Measurements from ENCODE around the gene SLC43A3. TPM values are rescaled to one million over a fixed set of nuclear protein-coding genes. Genes with fewer than 3 reads are reported as not detected.

The SLC43A3 gene
- total RNA-seq, 3 donors from 2014 or later = 104 to 130 (median 105) TPM

GRCh38 chr11:57396744-57397143, 30.2 kb downstream of the SLC43A3 start:
- Histone ChIP-seq H3K9me3 (no peaks in the 10 kb centered on the region), H3K4me1 (no peaks in the 10 kb centered on the region), H3K27me3 (no peaks in the 10 kb centered on the region), H3K4me3 (no peak overlapping the region), H3K36me3 (no peaks in the 10 kb centered on the region), H3K27ac (no peak overlapping the region)
- no peak for TF ChIP-seq POLR2AphosphoS5 (IDR thresholded peaks at IDR 0.05)
- TF ChIP-seq CTCF (IDR thresholded peaks at IDR 0.05) = no peak
- TF ChIP-seq POLR2A (IDR thresholded peaks at IDR 0.05) = no peak
- intact Hi-C loops (cut with DNase I; ENCODE audit: low total_unique reads) = loop anchor here (10.0 kb wide), 1 partner anchor 1732 kb away; the partner anchor contains the start of gene OR4C6
- no peak for DNase-seq (ENCODE audit: low spot score in 2 of 2)

- intact Hi-C loops (cut with DNase I; ENCODE audit: low total_unique reads) = loop anchor here (10.0 kb wide), 1 partner anchor 1731 kb away; the partner anchor contains the start of gene OR4C6
- TF ChIP-seq CTCF (IDR thresholded peaks at IDR 0.05) (no peak), POLR2AphosphoS5 (IDR thresholded peaks at IDR 0.05) (no peak), POLR2A (IDR thresholded peaks at IDR 0.05) (no peak)
- H3K27me3 ChIP-seq = no peaks in the 10 kb centered on the region
These were observed 30.9 kb downstream of the SLC43A3 start for GRCh38 chr11:57395905-57396623.

GRCh38 chr11:57394203-57394965, 32.5 kb downstream of the SLC43A3 start:
- no peaks in the 10 kb centered on the region for H3K36me3 ChIP-seq
- H3K9me3 ChIP-seq = no peaks in the 10 kb centered on the region
- no peak overlapping the region for H3K27ac ChIP-seq
- H3K4me1 ChIP-seq = no peaks in the 10 kb centered on the region
- no peak for DNase-seq (ENCODE audit: low spot score in 2 of 2)
- intact Hi-C loops (cut with DNase I; ENCODE audit: low total_unique reads) = loop anchor here (5.0 to 10.0 kb wide), 2 partner anchors 462 to 1730 kb away; partner anchors contain the start of gene OR4C6
- H3K4me3 ChIP-seq = no peak overlapping the region
- no peaks in the 10 kb centered on the region for H3K27me3 ChIP-seq
- TF ChIP-seq CTCF (IDR thresholded peaks at IDR 0.05) (no peak), POLR2A (IDR thresholded peaks at IDR 0.05) (no peak), POLR2AphosphoS5 (IDR thresholded peaks at IDR 0.05) (no peak)

More at GRCh38 chr11:57395905-57396623, 30.9 kb downstream of the SLC43A3 start:
- no peaks in the 10 kb centered on the region for H3K36me3 ChIP-seq
- no peak for DNase-seq (ENCODE audit: low spot score in 2 of 2)
- H3K9me3 ChIP-seq = no peaks in the 10 kb centered on the region
- H3K4me3 ChIP-seq = no peak overlapping the region
- no peak overlapping the region for H3K27ac ChIP-seq
- H3K4me1 ChIP-seq = no peaks in the 10 kb centered on the region

GRCh38 chr11:57392763-57393105, 34.2 kb downstream of the SLC43A3 start:
- no peak overlapping the region for H3K27ac ChIP-seq
- no peaks in the 10 kb centered on the region for H3K27me3 ChIP-seq
- no peak for DNase-seq (ENCODE audit: low spot score in 2 of 2)
- intact Hi-C loops (cut with DNase I; ENCODE audit: low total_unique reads) = loop anchor here (5.0 to 10.0 kb wide), 2 partner anchors 460 to 1728 kb away; partner anchors contain the start of gene OR4C6
- H3K4me3 ChIP-seq = no peak overlapping the region
- TF ChIP-seq CTCF (IDR thresholded peaks at IDR 0.05) (no peak), POLR2AphosphoS5 (IDR thresholded peaks at IDR 0.05) (no peak), POLR2A (IDR thresholded peaks at IDR 0.05) (no peak)
- no peaks in the 10 kb centered on the region for H3K4me1 ChIP-seq
- H3K36me3 ChIP-seq = no peaks in the 10 kb centered on the region
- H3K9me3 ChIP-seq = no peaks in the 10 kb centered on the region
